Naive B cell (primary cell): ENCODE results near the gene ERCC4. TPM values are rescaled to one million over a fixed set of nuclear protein-coding genes. Genes with fewer than 3 reads are reported as not detected.
"Not testable (repeated sequence)": the region's sequence is repeated elsewhere in the genome, so short reads cannot be mapped to it uniquely, and the experiment has no call there.

ENCODE experiments used
- ATAC-seq, 2 donors: fragments of 150-1000 bp; cut with Tn5 transposase; 2 replicates each; pipeline ENCODE4 v1.10.0; 2021; ENCODE audit warnings: low read depth in 2 of 2, mild to moderate bottlenecking in 2 of 2, moderate library complexity in 2 of 2
- DNase-seq: peaks from one replicate; pipeline ENCODE4 v3.0.0; 2022
- H3K27ac Mint-ChIP-seq, 6 donors: one replicate each; pipeline ENCODE4 v1.8.0; 2020 to 2022; ENCODE audit warnings: mild to moderate bottlenecking in 6 of 6, mixed read lengths in 6 of 6, moderate library complexity in 5 of 6, inconsistent platforms in 2 of 6
- H3K27me3 Mint-ChIP-seq, 3 donors: one replicate each; pipeline ENCODE4 v1.8.0; 2021 to 2022; ENCODE audit warnings: mixed read lengths in 3 of 3, mild to moderate bottlenecking in 1 of 3
- H3K36me3 Mint-ChIP-seq, 2 donors: one replicate each; pipeline ENCODE4 v1.8.0; 2020 to 2022; ENCODE audit warnings: mixed read lengths in 2 of 2, inconsistent platforms in 1 of 2, mild to moderate bottlenecking in 1 of 2
- H3K4me1 Mint-ChIP-seq, 3 donors: one replicate each; pipeline ENCODE4 v1.8.0; 2020 to 2022; ENCODE audit warnings: mixed read lengths in 3 of 3, inconsistent platforms in 1 of 3, mild to moderate bottlenecking in 1 of 3, moderate library complexity in 1 of 3
- H3K4me3 Mint-ChIP-seq, 8 donors: one replicate each; pipeline ENCODE4 v1.8.0; 2020 to 2022; ENCODE audit warnings: mild to moderate bottlenecking in 8 of 8, mixed read lengths in 8 of 8, moderate library complexity in 8 of 8, inconsistent platforms in 2 of 8
- H3K9me3 Mint-ChIP-seq, 7 donors: one replicate each; pipeline ENCODE4 v1.8.0; 2020 to 2022; ENCODE audit warnings: mixed read lengths in 7 of 7, mild to moderate bottlenecking in 5 of 7, inconsistent platforms in 2 of 7, moderate library complexity in 1 of 7
- polyA plus RNA-seq, 6 donors: library from polyadenylated mRNA; unstranded; fragments of 300-500 nt; fragmentation: Illumina TruSeq; gene quantifications; one replicate each; pipeline ENCODE4 v1.2.3, GENCODE V29; 2021; ENCODE audit warnings: low read depth in 6 of 6

The ERCC4 gene
- polyA plus RNA-seq, 6 donors from 2014 or later, result 11.9 to 25.5 (median 15.0) TPM

- ATAC-seq (no peak), DNase-seq (no peak)
- Mint-ChIP-seq H3K27me3 (peaks cover 37 to 41% (median 39%) of the 10 kb centered on the region in 3 donors), H3K9me3 (peaks cover 4 to 19% (median 10%) of the 10 kb centered on the region in 7 donors), H3K36me3 (no peaks in the 10 kb centered on the region), H3K4me3 (no peak overlapping the region), H3K27ac (peak overlapping the region in 1 of 6 donors; percentile 1), H3K4me1 (peaks cover 7 to 8% (median 8%) of the 10 kb centered on the region in 3 donors)
Observed at GRCh38 chr16:13902052-13902451, 17.9 kb upstream of the ERCC4 start.

- DNase-seq (no peak), ATAC-seq (no peak)
- no peaks in the 10 kb centered on the region for H3K36me3 Mint-ChIP-seq
- peaks cover 8 to 10% (median 8%) of the 10 kb centered on the region in 3 donors for H3K4me1 Mint-ChIP-seq
- peak overlapping the region in 1 of 6 donors; percentile 9 for H3K27ac Mint-ChIP-seq
- peaks cover 4 to 19% (median 10%) of the 10 kb centered on the region in 7 donors for H3K9me3 Mint-ChIP-seq
- H3K27me3 Mint-ChIP-seq, result peaks cover 41 to 44% (median 41%) of the 10 kb centered on the region in 3 donors
- no peak overlapping the region for H3K4me3 Mint-ChIP-seq
Observed at GRCh38 chr16:13902677-13903076, 17.3 kb upstream of the ERCC4 start.

GRCh38 chr16:13904179-13904691 lies 15.7 kb upstream of the ERCC4 start:
- Mint-ChIP-seq H3K27ac (no peak overlapping the region), H3K4me1 (peaks cover 8 to 10% (median 8%) of the 10 kb centered on the region in 3 donors), H3K4me3 (no peak overlapping the region), H3K36me3 (no peaks in the 10 kb centered on the region), H3K9me3 (peaks cover 4 to 19% (median 10%) of the 10 kb centered on the region in 7 donors), H3K27me3 (peaks cover 37 to 60% (median 53%) of the 10 kb centered on the region in 3 donors)
- DNase-seq (no peak), ATAC-seq (no peak)

GRCh38 chr16:13904822-13905221 lies 15.1 kb upstream of the ERCC4 start:
- peaks cover 4 to 19% (median 10%) of the 10 kb centered on the region in 7 donors for H3K9me3 Mint-ChIP-seq
- not testable (repeated sequence) for H3K4me3 Mint-ChIP-seq, H3K27ac Mint-ChIP-seq, DNase-seq, H3K36me3 Mint-ChIP-seq, ATAC-seq
- peaks cover 37 to 66% (median 53%) of the 10 kb centered on the region in 3 donors for H3K27me3 Mint-ChIP-seq
- peaks cover 8 to 10% (median 8%) of the 10 kb centered on the region in 3 donors for H3K4me1 Mint-ChIP-seq

GRCh38 chr16:13906168-13907089 lies 13.5 kb upstream of the ERCC4 start:
- peaks cover 4 to 18% (median 6%) of the 10 kb centered on the region in 7 donors for H3K9me3 Mint-ChIP-seq
- ATAC-seq, result peak; percentile 77 to 88
- peaks cover 34 to 65% (median 56%) of the 10 kb centered on the region in 3 donors for H3K27me3 Mint-ChIP-seq
- H3K27ac Mint-ChIP-seq, result peak overlapping the region in 4 of 6 donors; percentile 3 to 84 (median 12)
- peaks cover 8 to 10% (median 8%) of the 10 kb centered on the region in 3 donors for H3K4me1 Mint-ChIP-seq
- no peaks in the 10 kb centered on the region for H3K36me3 Mint-ChIP-seq
- H3K4me3 Mint-ChIP-seq, result peak overlapping the region in 1 of 8 donors; percentile 10
- DNase-seq, result peak; percentile 19

- DNase-seq (no peak), ATAC-seq (no peak)
- peaks cover 31 to 57% (median 55%) of the 10 kb centered on the region in 3 donors for H3K27me3 Mint-ChIP-seq
- H3K4me3 Mint-ChIP-seq, result no peak overlapping the region
- no peak overlapping the region for H3K27ac Mint-ChIP-seq
- peaks cover 8 to 10% (median 8%) of the 10 kb centered on the region in 3 donors for H3K4me1 Mint-ChIP-seq
- peaks cover 0 to 15% (median 6%) of the 10 kb centered on the region in 7 donors for H3K9me3 Mint-ChIP-seq
- no peaks in the 10 kb centered on the region for H3K36me3 Mint-ChIP-seq
Observed at GRCh38 chr16:13907431-13907830, 12.5 kb upstream of the ERCC4 start.

- DNase-seq (no peak), ATAC-seq (no peak)
- Mint-ChIP-seq H3K27me3 (peaks cover 27 to 53% (median 48%) of the 10 kb centered on the region in 3 donors), H3K27ac (no peak overlapping the region), H3K9me3 (peaks cover 0 to 13% (median 6%) of the 10 kb centered on the region in 7 donors), H3K4me3 (no peak overlapping the region), H3K36me3 (no peaks in the 10 kb centered on the region), H3K4me1 (peaks cover 8 to 10% (median 8%) of the 10 kb centered on the region in 3 donors)
Observed at GRCh38 chr16:13909069-13909468, 10.9 kb upstream of the ERCC4 start.

GRCh38 chr16:13909872-13910303 lies 10.1 kb upstream of the ERCC4 start:
- H3K27me3 Mint-ChIP-seq, result peaks cover 35 to 61% (median 57%) of the 10 kb centered on the region in 3 donors
- no peak overlapping the region for H3K27ac Mint-ChIP-seq
- H3K9me3 Mint-ChIP-seq, result peaks cover 0 to 13% (median 5%) of the 10 kb centered on the region in 7 donors
- DNase-seq (no peak), ATAC-seq (no peak)
- no peak overlapping the region for H3K4me3 Mint-ChIP-seq
- H3K4me1 Mint-ChIP-seq, result peaks cover 8 to 10% (median 8%) of the 10 kb centered on the region in 3 donors
- no peaks in the 10 kb centered on the region for H3K36me3 Mint-ChIP-seq

- H3K27ac Mint-ChIP-seq, result no peak overlapping the region
- peaks cover 0 to 13% (median 5%) of the 10 kb centered on the region in 7 donors for H3K9me3 Mint-ChIP-seq
- peaks cover 30 to 54% (median 50%) of the 10 kb centered on the region in 3 donors for H3K27me3 Mint-ChIP-seq
- H3K36me3 Mint-ChIP-seq, result no peaks in the 10 kb centered on the region
- DNase-seq (no peak), ATAC-seq (no peak)
- H3K4me1 Mint-ChIP-seq, result peaks cover 7 to 9% (median 7%) of the 10 kb centered on the region in 3 donors
- H3K4me3 Mint-ChIP-seq, result no peak overlapping the region
Observed at GRCh38 chr16:13911306-13911705, 8.6 kb upstream of the ERCC4 start.

- peaks cover under 1 to 3% (median 1%) of the 10 kb centered on the region in 3 donors for H3K4me1 Mint-ChIP-seq
- peaks cover 26 to 49% (median 44%) of the 10 kb centered on the region in 3 donors for H3K27me3 Mint-ChIP-seq
- no peaks in the 10 kb centered on the region for H3K36me3 Mint-ChIP-seq
- no peak for ATAC-seq
- peak overlapping the region in 2 of 6 donors; percentile 4 to 48 for H3K27ac Mint-ChIP-seq
- H3K9me3 Mint-ChIP-seq, result peaks cover 0 to 11% (median 3%) of the 10 kb centered on the region in 7 donors
- DNase-seq, result no peak
- H3K4me3 Mint-ChIP-seq, result no peak overlapping the region
Observed at GRCh38 chr16:13911871-13912270, 8.1 kb upstream of the ERCC4 start.

- H3K4me1 Mint-ChIP-seq, result no peaks in the 10 kb centered on the region
- peaks cover 0 to 11% (median 3%) of the 10 kb centered on the region in 7 donors for H3K9me3 Mint-ChIP-seq
- ATAC-seq, result no peak
Observed at GRCh38 chr16:13912891-13913290, 7.1 kb upstream of the ERCC4 start.

GRCh38 chr16:13913374-13914292 lies 6.3 kb upstream of the ERCC4 start:
- Mint-ChIP-seq H3K27ac (no peak overlapping the region), H3K36me3 (no peaks in the 10 kb centered on the region), H3K27me3 (peaks cover 25 to 33% (median 30%) of the 10 kb centered on the region in 3 donors), H3K4me1 (no peaks in the 10 kb centered on the region), H3K4me3 (no peak overlapping the region), H3K9me3 (peaks cover 0 to 11% (median 3%) of the 10 kb centered on the region in 7 donors)
- DNase-seq (no peak), ATAC-seq (no peak)

More at GRCh38 chr16:13912891-13913290, 7.1 kb upstream of the ERCC4 start:
- peaks cover 25 to 40% (median 37%) of the 10 kb centered on the region in 3 donors for H3K27me3 Mint-ChIP-seq
- DNase-seq, result no peak
- peak overlapping the region in 1 of 6 donors; percentile 1 for H3K27ac Mint-ChIP-seq
- no peaks in the 10 kb centered on the region for H3K36me3 Mint-ChIP-seq
- H3K4me3 Mint-ChIP-seq, result no peak overlapping the region
